Pancreas (tissue), 10 donors: ENCODE data around the gene C6orf132. TPM values are rescaled to one million over a fixed set of nuclear protein-coding genes. Genes with fewer than 3 reads are reported as not detected.

Experiments
- ATAC-seq, 4 donors: fragments of 200-7000 bp; cut with Tn5 transposase; one replicate each; pipeline versions ENCODE4 v1.8.0 to v1.9.1; 2020; ENCODE audit warnings: mild to moderate bottlenecking in 4 of 4, moderate library complexity in 4 of 4
- DNase-seq, 6 donors: peaks; one replicate each; pipeline ENCODE4 v3.0.0-alpha.2; 2020
- FAIRE-seq: peaks from 2 replicates; lab custom pipeline; 2012; peaks lifted over from hg19 to GRCh38; lab: Jason Lieb, UNC
- H3K27ac ChIP-seq, 4 donors: fragments of 200-600 bp; sonication (generic); 1 replicate in 3 of 4; 2 replicates in 1 of 4; pipeline versions ENCODE4 v1.5.0 to v1.8.0; 2020
- H3K27me3 ChIP-seq, 4 donors: fragments of 200-600 bp; one replicate each; pipeline ENCODE4 v1.8.0; 2021
- H3K36me3 ChIP-seq, 3 donors: fragments of 200-600 bp; sonication (generic) in 1 of 3; one replicate each; pipeline versions ENCODE4 v1.5.0 to v1.8.0; 2020 to 2021
- H3K4me1 ChIP-seq, 3 donors: fragments of 200-600 bp; one replicate each; pipeline ENCODE4 v1.8.0; 2021
- H3K4me3 ChIP-seq, 4 donors: fragments of 200-600 bp; sonication (generic) in 2 of 4; one replicate each; pipeline versions ENCODE4 v1.5.0 to v1.8.0; 2020 to 2021
- H3K9me3 ChIP-seq, 4 donors: fragments of 200-600 bp; one replicate each; pipeline ENCODE4 v1.8.0; 2021
- CTCF ChIP-seq, 4 donors: fragments of 200-600 bp; sonication (generic) in 3 of 4; IDR thresholded peaks; one replicate each; pipeline versions ENCODE4 v1.5.0 to v1.8.0; 2021; ENCODE audit warnings: antibody characterized with exemption in 4 of 4
- WGBS, 2 donors: extraction: QIAGEN DNeasy Blood & Tissue Kit; methylation state at CpG; one replicate each; pipeline ENCODE4 v1.1.7; 2013; 5-methylcytosine and 5-hydroxymethylcytosine counted together
- intact Hi-C, 3 donors: fragments of 100-400 bp; cut with DNase I; formaldehyde crosslinking; loops; one replicate each; pipeline versions ENCODE4 v1.11.1 to v1.14.2; 2022
- polyA plus RNA-seq, 2 donors: library from polyadenylated mRNA; stranded (reverse); fragments of 200-250 nt; gene quantifications; one replicate each; pipeline ENCODE4 v1.2.3, GENCODE V29; 2013
- total RNA-seq, 6 donors: library from RNA; stranded (reverse); fragmentation: NEBNext Ultra II Directional in 4 of 6; extraction: Animal tissue kit (Norgen Biotek cat#: 25700) in 4 of 6; gene quantifications; one replicate each; pipeline versions ENCODE4 v1.2.1 to v1.2.4, GENCODE V29; 2021 to 2023
- donor health status: healthy with polysubstance abuse.
- donor health status: DM: no; HTN: no; CAD: no; lungs with moderate emphysema.
- donor health status: DM: no; HTN: no; CAD: no.
- donor health status: control.
- donor health status: control.
- donor health status: Bipolar disorder and iron deficiency.
- donor health status: DM: yes; HTN: yes; CAD: no.
- donor health status: DM: no; HTN: no; CAD: no.
- donor health status: DM: no; HTN: no; CAD: no.
- donor health status: DM: yes; HTN: yes; CAD: no.

The C6orf132 gene
- total and polyA plus RNA-seq, 8 donors, result 6.1 to 21.6 (median 15.5) TPM

- intact Hi-C loops, result loop anchor here in 1 of 3 donors (10.0 kb wide), 1 partner anchor 93 kb away; no protein-coding TSS in a partner anchor
These were observed 70.4 kb downstream of the C6orf132 start for GRCh38 chr6:42071881-42072583.

GRCh38 chr6:42068872-42069522 is 73.4 kb downstream of the C6orf132 start:
- 87 to 91% methylated on average over 5 of the region's 5 CpGs for WGBS, 2 donors
- no peak for ATAC-seq
- no peaks in the 10 kb centered on the region for H3K9me3 ChIP-seq
- peaks cover 0 to 47% (median 23%) of the 10 kb centered on the region in 3 donors for H3K36me3 ChIP-seq
- no peak overlapping the region for H3K27ac ChIP-seq
- no peak for TF ChIP-seq CTCF (IDR thresholded peaks at IDR 0.05)
- DNase-seq, result no peak
- no peaks in the 10 kb centered on the region for H3K27me3 ChIP-seq
- H3K4me1 ChIP-seq, result no peaks in the 10 kb centered on the region
- no peak overlapping the region for H3K4me3 ChIP-seq
- no peak for FAIRE-seq
- intact Hi-C loops, result no loop called here

More at GRCh38 chr6:42071881-42072583, 70.4 kb downstream of the C6orf132 start:
- H3K27ac ChIP-seq, result no peak overlapping the region
- H3K36me3 ChIP-seq, result peaks cover 0 to 28% (median 23%) of the 10 kb centered on the region in 3 donors
- H3K4me3 ChIP-seq, result no peak overlapping the region
- 73 to 85% methylated on average over 6 of the region's 6 CpGs for WGBS, 2 donors
- FAIRE-seq (no peak), DNase-seq (no peak), ATAC-seq (no peak)
- H3K4me1 ChIP-seq, result no peaks in the 10 kb centered on the region
- no peak for TF ChIP-seq CTCF (IDR thresholded peaks at IDR 0.05)
- no peaks in the 10 kb centered on the region for H3K9me3 ChIP-seq
- no peaks in the 10 kb centered on the region for H3K27me3 ChIP-seq

- H3K36me3 ChIP-seq, result peaks cover 0 to 55% (median 23%) of the 10 kb centered on the region in 3 donors
These were observed 74.2 kb downstream of the C6orf132 start for GRCh38 chr6:42068173-42068572.

GRCh38 chr6:42066156-42066675 is 76.2 kb downstream of the C6orf132 start:
- no peaks in the 10 kb centered on the region for H3K27me3 ChIP-seq
- DNase-seq (no peak), FAIRE-seq (no peak), ATAC-seq (no peak)
- no peaks in the 10 kb centered on the region for H3K4me1 ChIP-seq
- 93 to 96% methylated on average over 13 of the region's 13 CpGs for WGBS, 2 donors
- H3K9me3 ChIP-seq, result no peaks in the 10 kb centered on the region
- H3K36me3 ChIP-seq, result peaks cover 0 to 62% (median 23%) of the 10 kb centered on the region in 3 donors
- no peak for TF ChIP-seq CTCF (IDR thresholded peaks at IDR 0.05)
- no peak overlapping the region for H3K27ac ChIP-seq
- intact Hi-C loops, result no loop called here
- no peak overlapping the region for H3K4me3 ChIP-seq

More at GRCh38 chr6:42068173-42068572, 74.2 kb downstream of the C6orf132 start:
- WGBS, 2 donors, result 90 to 93% methylated on average over 7 of the region's 7 CpGs
- FAIRE-seq (no peak), DNase-seq (no peak), ATAC-seq (no peak)
- Histone ChIP-seq H3K9me3 (no peaks in the 10 kb centered on the region), H3K27ac (no peak overlapping the region), H3K4me3 (no peak overlapping the region), H3K4me1 (no peaks in the 10 kb centered on the region), H3K27me3 (no peaks in the 10 kb centered on the region)
- no peak for TF ChIP-seq CTCF (IDR thresholded peaks at IDR 0.05)
- intact Hi-C loops, result no loop called here
